Stimulated activated CD4-positive, alpha-beta T cell treated with anti-CD3 and anti-CD28 coated beads, TNF-alpha, amount 100 ng/mL, for 48 hours (primary cell): ENCODE data around the gene ZNF575.
"Not testable (repeated sequence)": the region's sequence is repeated elsewhere in the genome, so short reads cannot be mapped to it uniquely, and the experiment has no call there.

Experiments used
- DNase-seq, 3 donors: peaks; one replicate each; pipeline ENCODE4 v3.0.0-alpha.2; 2020; ENCODE audit warnings: low read depth in 3 of 3

Gene ZNF575

DNA sequence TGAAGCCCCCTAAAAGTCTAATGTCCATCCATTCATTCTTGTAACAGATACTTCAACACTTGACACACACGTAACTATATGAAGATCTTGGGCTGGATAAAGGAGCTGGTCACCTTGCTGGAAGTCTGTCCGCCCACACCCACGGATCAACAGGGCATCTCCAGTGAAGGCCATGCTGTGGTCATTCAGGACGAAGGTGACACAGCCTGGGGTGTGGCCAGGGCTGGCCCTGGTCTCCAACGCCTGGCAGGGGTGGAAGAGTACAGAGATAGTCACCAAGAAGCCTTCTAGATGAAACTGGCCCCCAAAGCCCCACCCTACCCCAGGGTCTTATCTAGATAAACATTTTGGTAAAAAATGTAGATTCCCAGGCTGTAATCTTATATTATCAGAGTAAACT lies 21.7 kb upstream of the ZNF575 start:
- no peak for DNase-seq

DNA sequence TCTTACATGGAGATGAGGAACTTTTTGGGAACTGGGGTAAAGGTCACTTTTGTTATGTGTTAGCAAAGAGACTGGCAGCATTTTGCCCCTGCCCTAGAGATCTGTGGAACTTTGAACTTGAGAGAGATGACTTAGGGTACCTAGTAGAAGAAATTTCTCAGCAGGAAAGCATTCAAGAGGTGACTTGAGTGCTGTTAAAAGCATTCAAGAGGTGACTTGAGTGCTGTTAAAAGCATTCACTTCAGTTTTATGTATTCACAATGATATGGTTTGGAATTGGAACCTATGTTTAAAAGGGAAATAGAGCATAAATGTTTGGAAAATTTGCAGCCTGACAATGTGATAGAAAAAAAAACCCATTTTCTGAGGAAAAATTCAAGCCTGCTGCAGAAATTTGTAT lies 20.6 kb upstream of the ZNF575 start:
- not testable (repeated sequence) for DNase-seq

DNA sequence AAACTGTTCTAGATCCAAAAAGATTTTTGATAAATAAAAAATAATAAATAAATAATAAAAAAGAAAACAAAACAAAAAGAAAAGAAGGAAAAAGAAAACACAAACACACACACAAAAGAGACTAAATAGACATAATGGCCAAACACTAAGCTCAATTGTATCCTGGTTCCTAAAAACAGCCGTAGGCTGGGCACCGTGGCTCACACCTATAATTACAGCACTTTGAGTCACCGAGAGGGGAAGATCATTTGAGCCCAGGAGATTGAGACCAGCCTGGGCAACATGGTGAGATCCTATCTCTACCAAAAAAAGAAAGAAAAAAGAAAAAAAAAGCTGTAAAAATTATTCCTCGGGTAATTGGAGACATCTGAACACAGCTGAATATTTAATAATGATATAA lies 14.9 kb upstream of the ZNF575 start:
- DNase-seq: no peak

DNA sequence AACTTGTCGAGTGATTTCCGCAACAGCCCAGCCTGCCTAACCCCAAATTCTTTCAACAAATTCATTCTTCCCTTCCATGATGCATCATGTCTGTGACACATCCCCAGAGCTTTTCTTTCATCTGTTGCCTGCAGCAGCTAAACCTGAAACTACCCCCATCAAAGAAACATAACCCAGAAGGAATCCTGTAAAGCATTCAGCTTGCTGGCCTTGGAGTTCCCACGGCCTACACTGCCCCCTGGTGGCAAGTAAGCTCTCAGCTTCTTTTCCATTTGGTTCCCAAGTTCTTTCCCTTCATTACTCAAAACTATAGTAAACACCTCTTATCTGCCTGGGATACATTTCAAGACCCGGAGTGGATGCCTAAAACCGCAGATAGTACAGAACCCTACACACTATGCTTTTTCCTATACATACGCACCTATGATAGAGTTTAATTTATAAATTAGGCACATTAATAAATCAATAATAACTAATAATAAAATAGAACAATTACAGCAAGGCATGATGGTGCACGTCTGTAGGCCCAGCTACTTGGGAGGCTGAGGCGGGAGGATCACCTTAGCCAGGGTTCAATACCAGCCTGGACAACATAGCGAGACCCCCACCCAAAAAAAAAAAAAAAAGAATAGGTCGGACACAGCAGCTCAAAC lies 13.4 kb upstream of the ZNF575 start:
- peak; percentile 71 to 75 (median 72) for DNase-seq

DNA sequence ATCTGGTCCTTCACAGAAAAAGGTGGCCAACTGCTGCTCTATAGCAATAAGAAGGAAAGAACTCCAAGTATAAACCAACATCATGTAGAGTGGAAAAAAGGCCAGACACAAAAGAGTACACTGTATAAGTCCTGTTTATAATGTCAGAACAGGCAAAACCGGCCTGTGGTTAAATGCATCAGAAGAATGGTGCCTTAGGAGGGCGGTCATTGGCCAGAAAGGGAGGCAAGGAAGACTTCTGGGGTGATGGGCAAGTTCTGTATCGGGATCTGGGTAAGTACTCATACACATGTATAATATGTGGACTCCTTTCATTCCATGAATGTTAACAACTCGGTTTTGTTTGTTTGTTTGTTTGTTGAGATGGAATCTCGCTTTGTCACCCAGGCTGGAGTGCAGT lies 10.1 kb upstream of the ZNF575 start:
- no peak for DNase-seq

DNA sequence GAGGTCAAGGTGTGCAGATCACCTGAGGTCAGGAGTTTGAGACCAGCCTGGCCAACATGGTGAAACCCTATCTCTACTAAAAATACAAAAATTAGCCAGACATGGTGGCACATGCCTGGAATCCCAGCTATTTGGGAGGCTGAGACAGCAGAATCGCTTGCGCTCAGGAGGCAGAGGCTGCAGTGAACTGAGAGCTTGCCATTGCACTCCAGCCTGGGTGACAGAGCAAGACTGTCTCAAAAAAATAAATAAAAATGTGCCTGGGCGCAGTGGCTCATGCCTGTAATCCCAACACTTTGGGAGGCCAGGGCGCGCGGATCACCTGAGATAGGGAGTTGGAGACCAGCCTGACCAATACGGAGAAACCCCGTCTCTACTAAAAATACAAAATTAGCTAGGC lies 9.3 kb upstream of the ZNF575 start:
- DNase-seq: not testable (repeated sequence)

DNA sequence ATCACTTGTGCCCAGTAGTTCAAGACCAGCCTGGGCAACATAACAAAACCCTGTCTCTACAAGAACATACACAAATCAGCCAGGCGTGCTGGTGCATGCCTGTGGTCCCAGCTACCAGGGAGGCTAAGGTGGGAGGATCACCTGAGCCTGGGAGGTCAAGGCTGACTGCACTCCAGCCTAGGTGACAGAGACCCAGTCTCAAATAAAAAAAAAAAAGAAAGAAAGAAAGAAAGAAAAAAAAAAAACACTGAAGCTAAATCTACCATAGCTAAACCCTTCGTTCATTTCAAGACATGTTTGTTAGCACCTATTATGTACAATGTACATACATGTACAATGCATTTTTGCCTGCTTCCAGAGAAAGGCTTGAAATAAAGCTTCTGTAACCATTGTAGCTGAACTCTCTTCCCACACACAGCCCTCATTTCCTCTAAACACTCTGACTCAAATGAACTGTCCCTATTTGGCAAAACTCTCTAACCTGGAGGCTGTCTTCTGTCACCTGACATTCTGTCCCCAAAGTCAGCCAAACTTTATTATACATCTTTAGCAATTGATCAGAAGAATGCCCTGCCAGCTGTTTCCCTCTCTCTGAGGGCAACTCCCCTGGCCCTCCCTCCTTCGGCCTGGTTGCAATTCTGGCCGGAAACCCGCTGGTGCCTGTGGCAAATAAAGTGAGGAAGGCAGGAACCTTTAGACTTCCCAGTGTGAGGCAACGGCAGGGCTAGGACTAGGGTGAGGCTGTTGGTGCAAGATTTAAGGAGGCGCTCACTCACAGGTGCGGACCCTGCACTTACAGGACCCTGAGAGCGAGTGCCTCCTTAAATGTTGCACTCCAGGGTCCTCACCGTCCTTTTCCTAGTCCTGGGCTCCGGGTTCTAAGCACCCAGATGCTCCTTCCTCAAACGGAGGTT lies 7.8 kb upstream of the ZNF575 start:
- no peak for DNase-seq

DNA sequence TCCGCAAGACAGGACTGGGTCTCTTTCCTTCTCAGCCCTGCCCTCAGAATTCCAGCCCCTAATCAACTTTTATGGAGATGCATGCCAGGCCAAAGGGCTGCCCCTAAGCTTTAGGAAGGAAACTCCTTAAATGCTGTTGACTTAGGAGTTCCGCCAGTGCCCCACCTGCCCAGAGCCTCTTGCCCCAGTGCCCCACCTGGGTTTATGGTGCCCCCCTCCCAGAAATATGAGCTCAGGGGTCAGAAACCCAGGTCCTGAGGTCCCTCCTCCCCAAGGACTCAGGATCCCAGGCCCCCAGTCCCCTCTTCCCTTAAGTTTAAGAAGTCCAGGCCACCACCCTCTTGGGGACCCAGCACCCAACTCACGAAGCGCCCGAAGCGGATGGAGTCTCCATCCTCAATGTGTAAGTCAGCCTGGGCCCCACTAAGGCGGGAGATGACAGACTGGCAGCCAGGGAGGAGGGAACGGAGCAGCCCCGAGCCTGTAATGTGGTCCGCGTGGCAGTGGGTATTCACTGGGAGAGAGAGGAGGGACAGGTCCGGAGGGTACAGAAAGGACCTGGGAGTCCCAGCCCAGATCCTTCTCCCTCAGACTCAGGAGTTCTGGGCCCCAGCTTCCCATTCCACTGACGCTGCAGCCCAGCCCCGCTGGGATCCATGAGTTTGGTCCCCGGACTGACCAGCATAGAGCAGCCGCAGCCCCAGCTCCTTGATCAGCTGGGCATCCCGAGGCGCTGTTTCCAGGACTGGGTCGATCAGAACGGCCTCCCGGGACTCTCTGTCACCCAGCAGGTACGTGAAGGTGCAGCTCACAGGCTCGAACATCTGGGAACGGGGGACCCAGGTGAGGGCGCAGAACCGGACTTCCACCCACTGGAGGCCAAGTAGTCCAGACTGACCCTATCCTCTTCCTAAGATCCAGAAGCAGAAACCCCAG lies 6.9 kb upstream of the ZNF575 start:
- DNase-seq: no peak

DNA sequence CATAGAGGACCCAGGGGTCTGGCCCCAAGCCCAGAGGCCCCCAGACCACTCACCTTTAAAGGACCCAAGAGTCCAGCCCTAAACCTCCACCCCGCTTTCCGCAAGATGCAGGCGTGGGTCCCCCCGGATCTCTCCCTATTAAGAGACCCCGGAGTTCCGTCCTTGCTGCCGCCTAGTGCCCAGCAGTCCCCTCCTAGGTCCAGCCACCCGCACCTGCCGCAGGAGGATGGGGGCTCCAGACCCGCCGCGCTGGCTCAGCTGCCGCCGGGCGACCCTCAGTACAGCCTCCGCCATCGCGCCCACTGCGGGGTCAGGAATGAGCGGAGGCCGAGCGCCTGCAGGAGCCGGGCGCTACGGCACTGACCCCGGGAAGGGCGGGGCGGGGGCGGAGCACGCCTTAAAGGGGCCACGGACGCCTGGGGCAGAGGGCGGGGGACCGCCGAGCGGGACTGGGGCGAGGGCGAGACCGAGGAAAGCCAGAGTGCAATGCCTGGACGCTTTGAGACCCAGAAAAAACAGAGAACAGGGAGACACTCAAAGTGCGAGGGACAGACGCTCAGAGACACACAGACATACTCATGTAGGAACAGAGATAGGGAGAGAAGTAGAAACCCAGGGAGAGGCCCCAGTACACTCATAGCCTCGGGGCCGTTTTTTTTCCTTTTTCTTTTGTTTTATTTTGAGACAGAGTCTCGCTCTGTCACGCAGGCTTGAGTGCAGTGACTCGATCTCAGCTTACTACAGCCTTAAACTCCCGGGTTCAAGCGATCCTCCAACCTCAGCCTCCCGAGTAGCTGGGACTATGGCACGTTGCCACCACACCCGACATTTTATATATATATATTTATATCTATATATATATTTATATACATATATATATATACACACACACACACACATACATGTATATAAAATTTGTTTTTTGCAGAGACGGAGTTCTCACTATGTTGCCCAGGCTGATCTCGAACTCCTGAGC lies 5.8 kb upstream of the ZNF575 start, which contains the start of gene ETHE1:
ETHE1 (minus strand) TSS at position 318 of the 976 bp plus-strand sequence; CDS start at position 294, 24 bp downstream.
- peak; percentile 54 to 78 (median 61) for DNase-seq

DNA sequence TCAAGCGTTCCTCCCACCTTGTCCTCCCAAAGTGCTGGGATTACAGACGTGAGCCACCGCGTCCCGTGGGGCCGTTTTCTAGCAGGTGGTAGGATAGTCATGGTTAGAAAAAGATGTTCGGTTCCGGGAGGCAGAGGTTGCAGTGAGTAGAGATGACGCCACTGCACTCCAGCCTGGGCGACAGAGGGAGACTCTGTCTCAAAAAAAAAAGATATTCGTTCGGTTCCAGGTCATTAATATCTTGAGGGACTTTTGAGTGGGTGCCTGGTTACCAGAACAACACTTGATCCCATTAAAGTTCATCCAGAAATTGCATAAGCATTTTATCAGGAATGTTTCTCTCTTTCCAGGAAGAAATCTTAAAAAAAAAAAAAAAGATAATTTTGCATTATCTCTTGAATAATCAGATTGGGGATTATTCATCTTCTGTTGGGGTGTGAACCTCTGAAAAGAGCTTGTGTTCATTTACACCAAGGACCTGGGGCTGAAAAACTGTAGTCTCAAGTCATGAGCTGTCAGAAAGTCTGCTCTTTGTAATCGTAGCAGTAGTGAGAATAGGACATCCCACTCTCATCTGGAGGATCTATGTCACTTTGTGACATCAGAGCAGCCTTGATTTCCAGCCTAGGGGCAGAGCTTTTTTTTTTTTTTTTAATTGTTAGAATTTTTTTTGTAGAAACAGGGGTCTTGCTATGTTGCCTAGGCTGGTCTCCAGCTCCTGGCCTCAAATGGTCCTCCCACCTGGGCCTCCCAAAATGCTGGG lies 4.9 kb upstream of the ZNF575 start:
- no peak for DNase-seq

DNA sequence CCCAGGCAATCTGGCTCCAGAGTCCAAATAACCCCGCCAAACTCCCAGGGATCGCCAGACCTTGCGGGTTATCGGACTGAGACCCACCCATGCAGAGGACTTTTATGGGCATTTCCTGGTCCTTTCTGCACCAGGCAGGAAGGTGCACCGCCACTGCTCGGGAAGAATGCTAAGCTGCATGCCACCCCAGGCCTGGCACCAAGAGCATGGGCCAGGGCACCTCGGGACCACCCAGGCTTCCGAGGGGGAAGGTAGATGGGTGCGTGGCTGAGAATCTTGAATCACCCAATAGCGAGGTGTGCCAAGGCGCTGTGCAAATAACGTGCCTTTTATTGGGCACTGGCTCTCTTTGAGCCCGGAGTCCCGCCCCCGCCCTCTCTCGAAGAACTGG lies 422 bp upstream of the ZNF575 start:
- no peak for DNase-seq

DNA sequence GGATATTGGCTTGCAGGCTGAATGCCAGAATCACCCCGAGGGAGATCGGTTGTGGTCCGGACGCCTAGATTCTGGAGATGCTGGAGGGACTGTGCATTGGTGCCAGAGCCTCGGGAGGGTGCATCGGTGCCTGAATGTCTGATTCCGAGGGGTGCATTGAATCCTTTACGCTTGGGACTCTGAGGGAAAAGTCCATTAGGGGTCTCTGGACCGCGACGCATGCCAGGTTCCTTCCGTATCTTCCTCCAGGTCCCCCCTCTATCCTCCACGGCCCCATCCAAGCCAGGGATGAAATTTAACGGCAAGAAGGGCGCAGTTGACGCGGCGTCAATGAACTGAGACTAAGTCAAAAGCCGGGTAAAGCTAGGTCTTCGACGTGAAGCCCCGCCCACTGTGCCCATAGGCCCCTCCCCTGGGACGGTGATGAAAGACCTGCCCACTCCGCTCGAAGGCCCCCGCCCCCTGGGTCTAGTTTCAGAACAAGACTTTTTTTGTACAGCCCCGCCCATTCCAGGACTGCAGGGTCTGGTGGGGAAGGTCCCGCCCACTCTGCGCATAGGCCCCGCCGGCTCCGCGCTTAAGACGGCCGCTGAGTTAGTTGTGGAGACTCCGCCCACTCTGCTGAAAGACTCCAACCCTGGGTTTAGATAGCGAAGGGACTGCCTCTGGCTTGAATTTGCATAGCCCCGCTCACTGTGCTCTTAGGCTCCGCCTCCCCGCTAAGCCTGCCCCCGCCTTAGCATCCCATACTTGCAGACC lies 737 bp downstream of the ZNF575 start:
- peak; percentile 88 to 98 (median 97) for DNase-seq

DNA sequence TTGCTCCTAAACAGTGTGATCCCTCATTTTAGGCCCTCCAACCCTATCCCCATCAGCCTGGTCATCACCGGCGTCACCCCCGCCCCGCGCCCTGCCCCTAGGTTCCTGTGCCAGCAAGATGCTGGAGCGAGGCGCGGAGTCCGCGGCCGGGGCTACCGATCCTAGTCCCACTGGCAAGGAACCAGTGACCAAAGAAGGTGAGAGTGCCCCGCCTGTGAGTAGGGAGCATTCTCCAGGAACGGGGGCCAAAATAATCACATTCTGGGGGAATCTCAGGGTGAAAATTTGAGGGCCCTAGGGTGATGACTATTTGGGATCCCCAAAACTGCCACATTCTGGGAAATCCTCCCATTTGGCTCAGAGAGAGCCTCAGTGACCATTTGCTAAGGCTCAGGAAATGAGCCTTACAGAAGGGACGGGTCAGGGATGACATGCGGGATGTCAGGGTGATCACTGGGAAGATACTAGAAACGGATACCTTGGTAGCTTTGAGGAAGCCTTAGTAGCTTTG lies 1.4 kb downstream of the ZNF575 start:
- DNase-seq: no peak

DNA sequence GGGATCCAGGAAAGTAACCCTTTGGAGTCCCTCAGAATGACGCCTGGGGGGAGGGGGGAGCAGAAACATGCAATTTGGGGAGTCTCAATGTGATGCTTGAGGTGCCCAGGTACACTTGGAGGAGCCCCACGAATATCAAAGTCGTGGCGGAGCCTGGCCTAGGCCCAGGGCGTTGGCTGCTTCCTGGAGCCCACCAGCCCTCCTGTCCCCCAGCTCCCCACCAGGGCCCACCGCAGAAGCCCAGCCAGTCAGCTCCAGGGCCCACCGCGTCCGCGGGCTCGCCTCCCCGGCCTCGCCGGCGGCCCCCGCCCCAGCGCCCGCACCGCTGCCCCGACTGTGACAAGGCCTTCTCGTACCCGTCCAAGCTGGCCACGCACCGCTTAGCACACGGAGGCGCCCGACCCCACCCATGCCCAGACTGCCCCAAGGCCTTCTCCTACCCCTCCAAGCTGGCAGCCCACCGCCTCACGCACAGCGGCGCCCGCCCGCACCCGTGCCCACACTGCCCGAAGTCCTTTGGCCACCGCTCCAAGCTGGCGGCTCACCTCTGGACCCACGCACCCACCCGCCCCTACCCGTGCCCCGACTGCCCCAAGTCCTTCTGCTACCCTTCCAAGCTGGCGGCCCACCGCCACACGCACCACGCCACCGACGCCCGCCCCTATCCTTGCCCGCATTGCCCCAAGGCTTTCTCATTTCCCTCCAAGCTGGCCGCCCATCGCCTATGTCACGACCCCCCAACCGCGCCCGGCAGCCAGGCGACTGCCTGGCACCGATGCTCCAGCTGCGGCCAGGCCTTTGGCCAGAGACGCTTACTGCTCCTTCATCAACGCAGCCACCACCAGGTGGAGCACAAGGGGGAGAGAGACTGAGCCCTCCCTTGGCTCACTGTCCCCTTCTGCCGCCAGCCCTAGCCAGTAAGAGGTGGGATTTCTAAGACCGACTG lies 2.1 kb downstream of the ZNF575 start:
- DNase-seq: peak in 1 of 3 donors; percentile 37

DNA sequence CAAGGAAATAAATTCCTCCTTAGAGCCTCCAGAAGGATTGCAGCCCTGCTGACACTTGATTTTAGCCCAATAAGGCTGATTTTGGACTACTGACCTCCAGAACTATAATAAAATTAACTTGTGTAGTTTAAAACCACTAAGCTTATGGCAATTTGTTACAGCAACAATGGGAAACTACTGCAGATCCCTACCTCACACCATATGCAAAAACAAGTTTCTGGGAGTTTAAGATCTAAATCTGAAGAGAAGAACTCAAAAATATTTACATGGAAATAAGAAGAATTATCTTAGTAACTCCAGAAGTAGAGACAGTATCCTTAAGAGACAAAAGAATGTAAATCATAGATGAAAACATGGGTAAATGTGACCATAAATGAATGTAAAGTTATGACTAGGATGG lies 5.9 kb downstream of the ZNF575 start:
- DNase-seq: no peak

DNA sequence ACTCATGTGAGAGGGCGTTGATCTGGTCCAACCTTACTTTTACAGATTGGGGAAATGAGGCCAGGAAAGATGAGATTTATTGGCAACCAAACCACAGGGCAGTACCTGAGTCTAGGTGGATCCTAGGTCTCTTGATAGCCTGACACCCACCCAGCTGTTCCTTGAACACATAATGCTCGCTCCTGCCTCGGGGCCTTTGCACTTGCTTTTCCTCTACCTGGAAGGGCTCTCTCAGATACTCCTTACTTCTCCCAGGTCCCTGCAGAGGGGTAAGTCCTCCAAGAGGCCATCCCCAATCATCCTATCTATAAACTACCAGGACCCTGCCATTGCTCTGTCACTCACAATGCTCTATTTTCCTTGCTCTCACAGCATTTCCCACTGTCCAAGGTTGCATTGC lies 7.4 kb downstream of the ZNF575 start:
- no peak for DNase-seq

DNA sequence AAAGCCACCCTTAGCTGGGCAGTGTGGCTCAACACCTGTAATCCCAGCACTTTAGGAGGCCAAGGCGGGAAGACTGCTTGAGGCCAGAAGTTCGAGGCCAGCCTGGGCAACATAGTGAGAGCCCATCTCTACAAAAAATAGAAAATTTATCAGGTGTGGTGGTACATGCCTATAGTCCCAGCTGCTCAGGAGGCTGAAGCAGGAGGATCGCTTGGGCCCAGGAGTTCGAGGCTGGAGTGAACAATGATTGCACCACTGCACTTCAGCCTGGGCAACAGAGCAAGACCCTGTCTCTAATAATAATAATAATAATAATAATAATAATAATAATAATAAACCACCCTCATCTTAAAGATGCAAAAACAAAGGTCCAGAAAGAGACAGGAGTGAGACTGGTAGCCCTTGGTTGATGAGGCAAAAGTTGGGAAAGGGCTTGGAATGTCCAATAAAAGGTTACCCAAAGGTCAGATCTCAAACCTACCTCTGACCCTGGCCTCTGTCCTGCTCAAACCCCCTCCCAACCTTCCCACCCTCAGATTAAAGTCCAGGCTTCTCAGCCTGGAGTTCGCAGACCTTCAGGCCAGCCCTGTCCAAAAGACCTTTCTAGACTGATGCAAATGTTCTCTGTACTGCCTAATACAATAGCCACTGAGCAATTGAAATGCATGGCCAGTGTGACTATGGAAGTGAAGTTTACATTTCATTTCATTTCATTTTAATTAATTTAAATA lies 9.1 kb downstream of the ZNF575 start:
- no peak for DNase-seq
